AG09309 (cell line): Measurements from ENCODE around the gene NELFB.

Source experiments
- DNase-seq: peaks from one replicate; pipeline ENCODE4 v3.0.0-alpha.2; 2010; ENCODE audit warnings: low read depth
- H3K4me3 ChIP-seq: 2 replicates; pipeline ENCODE4 v1.5.1; 2011; ENCODE audit warnings: mild to moderate bottlenecking, low read depth, low read length, moderate library complexity; ENCODE audit not compliant: control insufficient read depth
- CTCF ChIP-seq: IDR thresholded peaks from 2 replicates; pipeline ENCODE4 v1.5.1; 2011; ENCODE audit warnings: mild to moderate bottlenecking, low read depth, low read length, inconsistent platforms; ENCODE audit not compliant: insufficient read depth, control insufficient read depth; ENCODE audit errors: missing control alignments

The NELFB gene

GRCh38 chr9:137228506-137228967, 26.6 kb upstream of the NELFB start:
- H3K4me3 ChIP-seq = no peak overlapping the region
- DNase-seq = no peak
- no peak for TF ChIP-seq CTCF

- H3K4me3 ChIP-seq = no peak overlapping the region
- TF ChIP-seq CTCF = no peak
- DNase-seq = no peak
Measured at GRCh38 chr9:137228968-137229896, 25.9 kb upstream of the NELFB start.

GRCh38 chr9:137229903-137230704, 25.0 kb upstream of the NELFB start:
- DNase-seq = no peak
- TF ChIP-seq CTCF = no peak

GRCh38 chr9:137230705-137231371, 24.3 kb upstream of the NELFB start, which contains the start of gene SLC34A3:
Gene SLC34A3, plus strand, starts transcription at chr9:137230901. Its CDS starts 802 bp downstream, at chr9:137231703.
- no peak for TF ChIP-seq CTCF
- H3K4me3 ChIP-seq = no peak within 1 kb of the TSS
- DNase-seq = no peak

More at GRCh38 chr9:137229903-137230704, 25.0 kb upstream of the NELFB start:
- no peak overlapping the region for H3K4me3 ChIP-seq

GRCh38 chr9:137231372-137232039, 23.6 kb upstream of the NELFB start:
- TF ChIP-seq CTCF = no peak
- no peak for DNase-seq
- H3K4me3 ChIP-seq = no peak overlapping the region

- no peak for TF ChIP-seq CTCF
Measured at GRCh38 chr9:137232101-137232500, 23.0 kb upstream of the NELFB start.

More at GRCh38 chr9:137232101-137232500, 23.0 kb upstream of the NELFB start:
- no peak overlapping the region for H3K4me3 ChIP-seq
- no peak for DNase-seq
